Bronchial epithelial cell (primary cell): Measurements from ENCODE around the gene NTPCR. TPM values are rescaled to one million over a fixed set of nuclear protein-coding genes. Genes with fewer than 3 reads are reported as not detected.

Experiments
- DNase-seq: peaks from one replicate; pipeline ENCODE4 v3.0.0-alpha.2; 2010; ENCODE audit warnings: low read depth
- FAIRE-seq: peaks from 2 replicates; lab custom pipeline; 2011; peaks lifted over from hg19 to GRCh38; lab: Jason Lieb, UNC
- H3K27me3 ChIP-seq: 2 replicates; pipeline ENCODE4 v1.5.1; 2011; ENCODE audit warnings: low read length; ENCODE audit not compliant: control insufficient read depth, insufficient read depth
- H3K36me3 ChIP-seq: 2 replicates; pipeline ENCODE4 v1.5.1; 2011; ENCODE audit warnings: low read length; ENCODE audit not compliant: control insufficient read depth, insufficient read depth
- H3K4me3 ChIP-seq: 2 replicates; pipeline ENCODE4 v1.5.1; 2011; ENCODE audit warnings: mild to moderate bottlenecking, low read depth, low read length, control low read depth
- CTCF ChIP-seq: IDR thresholded peaks from 2 replicates; pipeline ENCODE4 v1.5.1; 2011; ENCODE audit warnings: mild to moderate bottlenecking, moderate library complexity, low read length, control low read depth, inconsistent platforms; ENCODE audit not compliant: insufficient read depth, severe bottlenecking
- total RNA-seq: library from RNA; depleted of rRNA; stranded (reverse); fragments of >200 nt; gene quantifications from 2 replicates; pipeline ENCODE4 v1.2.1, GENCODE V29; 2014

NTPCR gene
- total RNA-seq, 1 donor from 2014 or later: 13.4 TPM

- DNase-seq: peak; percentile 4
- no peak for TF ChIP-seq CTCF
These were observed 30.1 kb downstream of the NTPCR start for GRCh38 chr1:232980355-232980978.

GRCh38 chr1:232980986-232981560 lies 30.7 kb downstream of the NTPCR start:
- H3K4me3 ChIP-seq: no peak overlapping the region
- FAIRE-seq (no peak), DNase-seq (no peak)
- H3K36me3 ChIP-seq: peaks cover 16% of the 10 kb centered on the region
- no peaks in the 10 kb centered on the region for H3K27me3 ChIP-seq
- TF ChIP-seq CTCF: no peak

More at GRCh38 chr1:232980355-232980978, 30.1 kb downstream of the NTPCR start:
- no peaks in the 10 kb centered on the region for H3K27me3 ChIP-seq
- H3K4me3 ChIP-seq: no peak overlapping the region
- FAIRE-seq: no peak
- peaks cover 12% of the 10 kb centered on the region for H3K36me3 ChIP-seq

GRCh38 chr1:232982238-232982944 lies 32.0 kb downstream of the NTPCR start:
- no peak for TF ChIP-seq CTCF
- DNase-seq: peak; percentile 5
- no peaks in the 10 kb centered on the region for H3K27me3 ChIP-seq
- no peak overlapping the region for H3K4me3 ChIP-seq
- peaks cover 10% of the 10 kb centered on the region for H3K36me3 ChIP-seq
- FAIRE-seq: peak; percentile 50

DNA sequence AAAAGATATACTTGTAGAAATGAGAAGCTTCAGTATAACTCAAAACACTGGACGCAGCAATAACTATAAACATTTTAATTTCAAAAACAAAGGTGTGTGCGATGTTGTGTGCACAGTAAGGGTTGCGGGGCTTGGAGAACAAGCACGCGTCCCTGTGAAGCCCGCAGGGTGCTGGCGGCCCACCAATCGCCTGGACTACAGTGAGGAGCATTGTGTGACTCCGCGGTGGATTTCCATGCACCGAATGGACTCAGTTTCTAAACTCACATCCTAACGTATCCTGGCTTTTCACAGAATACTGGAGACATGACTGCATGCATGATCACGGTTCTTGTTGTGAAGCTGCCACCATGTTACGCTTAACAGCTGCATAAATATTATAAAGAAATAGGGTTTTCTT lies 33.0 kb downstream of the NTPCR start:
- TF ChIP-seq CTCF: no peak
- no peak overlapping the region for H3K4me3 ChIP-seq
- peaks cover 9% of the 10 kb centered on the region for H3K36me3 ChIP-seq
- FAIRE-seq (no peak), DNase-seq (no peak)
- no peaks in the 10 kb centered on the region for H3K27me3 ChIP-seq

GRCh38 chr1:232983817-232984567 lies 33.6 kb downstream of the NTPCR start:
- Histone ChIP-seq H3K36me3 (peaks cover 9% of the 10 kb centered on the region), H3K4me3 (no peak overlapping the region), H3K27me3 (no peaks in the 10 kb centered on the region)
- no peak for TF ChIP-seq CTCF
- DNase-seq: no peak
- FAIRE-seq: no peak
